Thyroid gland (tissue), 4 donors: ENCODE measurements around the gene ZCWPW2.

Experiments used
- POLR2A ChIP-seq, 2 donors: fragments of 450-650 bp; IDR thresholded peaks; one replicate each; pipeline ENCODE4 v1.6.1; 2017; ENCODE audit warnings: antibody characterized with exemption in 2 of 2, mild to moderate bottlenecking in 2 of 2, moderate library complexity in 1 of 2
- TF ChIP-seq, protein P1 (sequence below), 6 experiments: fragments of 200-600 bp in 3 of 6; fragments of 450-650 bp in 3 of 6; sonication (generic) in 3 of 6; IDR thresholded peaks; one replicate each; pipeline ENCODE4 v1.5.1; 2016 to 2019; ENCODE audit warnings: antibody characterized with exemption in 6 of 6, mild to moderate bottlenecking in 2 of 6, inconsistent platforms in 1 of 6, moderate library complexity in 1 of 6

DNA sequence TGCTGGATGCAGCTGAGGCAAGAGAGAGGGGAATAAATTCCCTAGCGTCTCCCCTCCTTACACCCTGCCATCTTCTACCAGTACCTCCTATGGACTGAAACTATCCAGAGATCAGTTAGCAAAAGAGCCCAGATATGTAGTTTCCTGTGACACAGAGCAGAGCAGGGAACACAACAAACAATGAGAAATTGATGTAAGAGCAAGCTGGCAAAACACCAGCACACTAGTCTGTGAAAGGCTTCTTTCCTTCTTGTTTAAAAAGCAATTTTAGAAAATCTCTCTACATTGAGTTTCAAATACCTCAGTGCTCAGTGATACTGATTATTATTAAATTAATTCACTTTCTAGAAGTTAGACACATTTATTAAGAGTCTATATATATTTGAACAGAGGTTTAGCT, 215.7 kb downstream of the ZCWPW2 start:
- no peak for TF ChIP-seq POLR2A (IDR thresholded peaks at IDR 0.05)
- TF ChIP-seq, protein P1, sequence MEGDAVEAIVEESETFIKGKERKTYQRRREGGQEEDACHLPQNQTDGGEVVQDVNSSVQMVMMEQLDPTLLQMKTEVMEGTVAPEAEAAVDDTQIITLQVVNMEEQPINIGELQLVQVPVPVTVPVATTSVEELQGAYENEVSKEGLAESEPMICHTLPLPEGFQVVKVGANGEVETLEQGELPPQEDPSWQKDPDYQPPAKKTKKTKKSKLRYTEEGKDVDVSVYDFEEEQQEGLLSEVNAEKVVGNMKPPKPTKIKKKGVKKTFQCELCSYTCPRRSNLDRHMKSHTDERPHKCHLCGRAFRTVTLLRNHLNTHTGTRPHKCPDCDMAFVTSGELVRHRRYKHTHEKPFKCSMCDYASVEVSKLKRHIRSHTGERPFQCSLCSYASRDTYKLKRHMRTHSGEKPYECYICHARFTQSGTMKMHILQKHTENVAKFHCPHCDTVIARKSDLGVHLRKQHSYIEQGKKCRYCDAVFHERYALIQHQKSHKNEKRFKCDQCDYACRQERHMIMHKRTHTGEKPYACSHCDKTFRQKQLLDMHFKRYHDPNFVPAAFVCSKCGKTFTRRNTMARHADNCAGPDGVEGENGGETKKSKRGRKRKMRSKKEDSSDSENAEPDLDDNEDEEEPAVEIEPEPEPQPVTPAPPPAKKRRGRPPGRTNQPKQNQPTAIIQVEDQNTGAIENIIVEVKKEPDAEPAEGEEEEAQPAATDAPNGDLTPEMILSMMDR (IDR thresholded peaks at IDR 0.05), result no peak
